ENCODE results near the gene CAMK2D. TPM values are rescaled to one million over a fixed set of nuclear protein-coding genes. Genes with fewer than 3 reads are reported as not detected.

The CAMK2D gene
- total and polyA plus RNA-seq, 4 experiments from 2014 or later = 15.5 to 36.4 (median 24.0) TPM

DNA sequence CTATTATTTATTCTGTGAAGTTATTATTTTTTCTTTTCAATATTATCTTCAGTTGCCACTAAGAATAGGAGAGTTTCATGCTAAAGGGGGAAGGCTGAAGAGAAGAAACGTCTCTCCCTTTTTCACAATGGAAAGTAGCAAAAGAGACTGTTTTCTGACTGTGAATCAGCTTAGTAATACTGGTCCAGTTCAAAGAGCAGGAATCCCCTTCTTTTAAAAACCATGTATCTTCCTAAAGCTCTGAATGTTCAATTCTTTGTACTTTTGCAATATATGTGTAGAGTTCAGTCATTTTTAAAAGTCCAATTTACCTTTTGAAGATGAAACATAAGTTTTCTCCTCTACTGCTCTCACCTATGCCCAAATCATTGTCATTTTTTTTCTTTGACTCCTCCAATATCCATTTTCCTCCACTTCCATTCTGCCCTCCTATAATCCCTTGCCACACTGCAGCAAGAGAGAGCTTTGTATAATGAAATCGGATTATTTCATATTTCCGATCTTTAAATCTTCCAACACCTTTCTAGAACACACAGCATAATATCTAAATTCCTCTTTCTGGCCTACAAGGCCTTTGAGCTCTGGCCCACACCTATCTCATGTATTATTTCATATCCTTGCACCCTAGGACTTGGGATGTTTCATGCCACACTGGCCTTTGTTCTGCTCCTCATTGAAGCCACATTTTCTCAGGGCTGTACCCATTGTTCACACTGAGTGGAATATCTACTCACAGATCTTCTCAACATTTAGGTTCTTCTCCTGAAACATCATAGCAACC, 195.3 kb downstream of the CAMK2D start:
- no peak overlapping the region for H3K27ac ChIP-seq (ENCODE audit: low read depth, low read length)
- Mint-ChIP-seq H3K4me3 (peak overlapping the region in 6 of 8 donors; percentile 1 to 62 (median 34)), H3K4me1 (peaks cover 36 to 53% (median 41%) of the 10 kb centered on the region in 4 donors), H3K9me3 (no peaks in the 10 kb centered on the region), H3K27me3 (no peaks in the 10 kb centered on the region), H3K27ac (no peak overlapping the region), H3K36me3 (no peaks in the 10 kb centered on the region)
- DNase-seq = no peak
- intact Hi-C loops (cut with micrococcal nuclease) = loop anchor here (5.0 kb wide), 1 partner anchor 196 kb away; the partner anchor contains the start of gene CAMK2D
- H3K4me3 ChIP-seq (ENCODE audit: low read length in 2 of 2) = no peak overlapping the region
- no peaks in the 10 kb centered on the region for H3K36me3 ChIP-seq (ENCODE audit: insufficient read depth, low read length)
- CTCF ChIA-PET (ENCODE audit: partially characterized antibody) = interaction anchor here (1.1 to 2.4 kb wide), 2 partner anchors 13 to 81 kb away, joined by 3 to 5 read pairs; no protein-coding TSS in a partner anchor
- H3K9me3 ChIP-seq (ENCODE audit: control insufficient read depth in 1 of 2, low read length in 2 of 2) = no peaks in the 10 kb centered on the region
- H3K4me1 ChIP-seq (ENCODE audit: insufficient read depth, low read length) = peaks cover 38% of the 10 kb centered on the region
- no peaks in the 10 kb centered on the region for H3K27me3 ChIP-seq (ENCODE audit: insufficient read depth, low read length)
- POLR2A ChIA-PET (ENCODE audit: partially characterized antibody) = no interaction called here

DNA sequence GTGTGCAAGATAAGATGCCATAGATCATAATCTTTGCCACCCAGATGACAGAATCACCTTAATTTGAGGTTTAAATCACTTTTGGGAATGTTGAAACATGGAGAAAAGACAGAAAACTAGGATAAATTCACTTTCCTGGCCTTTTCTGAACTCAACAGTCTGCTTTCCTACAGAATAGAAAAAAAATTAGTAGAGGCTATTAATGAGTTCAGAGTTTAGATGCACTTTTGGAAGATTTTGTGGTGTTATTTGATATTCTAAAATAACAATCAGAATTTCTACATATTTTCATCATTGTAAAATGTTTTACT, 195.9 kb downstream of the CAMK2D start:
- Histone ChIP-seq H3K4me1 (ENCODE audit: insufficient read depth, low read length) (peaks cover 38% of the 10 kb centered on the region), H3K4me3 (ENCODE audit: low read length in 2 of 2) (no peak overlapping the region), H3K27ac (ENCODE audit: low read depth, low read length) (no peak overlapping the region), H3K9me3 (ENCODE audit: control insufficient read depth in 1 of 2, low read length in 2 of 2) (no peaks in the 10 kb centered on the region), H3K36me3 (ENCODE audit: insufficient read depth, low read length) (no peaks in the 10 kb centered on the region), H3K27me3 (ENCODE audit: insufficient read depth, low read length) (no peaks in the 10 kb centered on the region)
- H3K36me3 Mint-ChIP-seq = no peaks in the 10 kb centered on the region
- intact Hi-C loops (cut with micrococcal nuclease) = loop anchor here (1.0 to 5.0 kb wide), 2 partner anchors 18 to 197 kb away; partner anchors contain the start of gene CAMK2D
- H3K27me3 Mint-ChIP-seq = no peaks in the 10 kb centered on the region
- no peaks in the 10 kb centered on the region for H3K9me3 Mint-ChIP-seq
- ChIA-PET CTCF (ENCODE audit: partially characterized antibody) (interaction anchor here (1.1 to 4.9 kb wide), 3 partner anchors 14 to 81 kb away, joined by 3 to 49 read pairs (median 5); no protein-coding TSS in a partner anchor), POLR2A (ENCODE audit: partially characterized antibody) (interaction anchor here (1.4 kb wide), 1 partner anchor 71 kb away, joined by 3 read pairs; no protein-coding TSS in a partner anchor)
- H3K27ac Mint-ChIP-seq = peak overlapping the region in 1 of 7 donors; percentile 81
- peak overlapping the region; percentile 26 to 88 (median 73) for H3K4me3 Mint-ChIP-seq
- no peak for DNase-seq
- peaks cover 36 to 52% (median 44%) of the 10 kb centered on the region in 4 donors for H3K4me1 Mint-ChIP-seq

DNA sequence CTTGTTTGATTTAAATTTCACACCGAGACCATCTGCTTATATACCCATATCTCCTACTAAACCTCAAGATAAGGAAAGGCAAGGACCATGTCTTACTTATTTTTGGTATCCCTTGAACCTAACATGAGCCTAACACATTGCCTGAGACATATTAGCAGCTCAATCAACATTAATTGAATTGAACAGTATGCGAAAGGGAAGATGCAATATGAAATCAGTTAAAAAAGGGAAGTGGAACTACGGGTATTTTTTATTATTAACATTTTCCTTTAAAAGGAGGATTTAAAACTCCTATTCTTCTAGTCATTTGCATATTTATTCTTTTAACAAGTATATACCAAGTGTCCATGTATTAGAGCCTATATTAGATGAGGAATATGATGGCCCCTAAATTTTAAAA, 197.0 kb downstream of the CAMK2D start:
- no peak overlapping the region for H3K4me3 ChIP-seq (ENCODE audit: low read length in 2 of 2)
- peak overlapping the region in 1 of 7 donors; percentile 59 for H3K27ac Mint-ChIP-seq
- peaks cover 33 to 52% (median 41%) of the 10 kb centered on the region in 4 donors for H3K4me1 Mint-ChIP-seq
- POLR2A ChIA-PET (ENCODE audit: partially characterized antibody) = interaction anchor here (1.1 to 1.9 kb wide), 3 partner anchors 17 to 73 kb away, joined by 3 to 10 read pairs (median 5); no protein-coding TSS in a partner anchor
- H3K27ac ChIP-seq (ENCODE audit: low read depth, low read length) = no peak overlapping the region
- peaks cover 38% of the 10 kb centered on the region for H3K4me1 ChIP-seq (ENCODE audit: insufficient read depth, low read length)
- DNase-seq = no peak
- no peaks in the 10 kb centered on the region for H3K36me3 ChIP-seq (ENCODE audit: insufficient read depth, low read length)
- CTCF ChIA-PET (ENCODE audit: partially characterized antibody) = interaction anchor here (0.9 to 4.9 kb wide), 3 partner anchors 13 to 16 kb away, joined by 3 to 49 read pairs (median 18); no protein-coding TSS in a partner anchor
- H3K27me3 Mint-ChIP-seq = no peaks in the 10 kb centered on the region
- H3K9me3 ChIP-seq (ENCODE audit: control insufficient read depth in 1 of 2, low read length in 2 of 2) = no peaks in the 10 kb centered on the region
- H3K36me3 Mint-ChIP-seq = no peaks in the 10 kb centered on the region
- intact Hi-C loops (cut with micrococcal nuclease) = no loop called here
- peak overlapping the region in 6 of 8 donors; percentile 58 to 88 (median 73) for H3K4me3 Mint-ChIP-seq
- H3K9me3 Mint-ChIP-seq = no peaks in the 10 kb centered on the region
- H3K27me3 ChIP-seq (ENCODE audit: insufficient read depth, low read length) = no peaks in the 10 kb centered on the region

DNA sequence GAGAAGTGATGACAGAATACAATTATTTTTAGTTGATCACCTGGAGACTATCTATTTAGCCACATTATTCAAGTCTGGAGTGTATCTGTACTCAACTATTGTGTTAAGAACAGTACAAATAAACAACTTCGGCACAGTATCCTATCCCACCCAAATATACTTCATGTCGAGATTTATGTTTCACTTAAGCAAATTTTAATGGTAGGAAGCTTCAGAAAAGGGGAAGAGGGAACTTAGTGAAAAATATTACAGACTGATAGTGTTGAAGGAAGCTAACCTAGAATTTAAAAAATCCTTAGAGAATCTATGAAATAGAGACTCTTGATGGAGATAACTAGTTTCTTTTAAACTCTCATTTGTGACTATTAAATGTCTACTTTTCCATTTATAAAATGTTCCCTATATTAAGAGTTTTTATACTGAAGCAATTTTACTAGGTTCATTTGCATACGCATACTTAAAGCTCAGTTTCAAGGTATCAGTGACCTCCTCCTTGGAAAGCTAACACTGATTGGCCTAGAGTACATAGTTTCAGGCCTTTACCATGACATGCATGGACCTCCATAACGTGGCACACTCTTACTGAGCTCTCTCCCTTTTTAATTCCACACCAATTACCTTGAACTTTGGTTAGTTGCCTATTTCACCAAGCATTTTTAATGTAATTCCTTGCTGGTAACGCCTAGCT, 197.7 kb downstream of the CAMK2D start:
- Mint-ChIP-seq H3K4me3 (peak overlapping the region in 3 of 8 donors; percentile 17 to 42 (median 22)), H3K4me1 (peaks cover 33 to 52% (median 39%) of the 10 kb centered on the region in 4 donors), H3K36me3 (no peaks in the 10 kb centered on the region), H3K27ac (peak overlapping the region in 1 of 7 donors; percentile 59), H3K9me3 (no peaks in the 10 kb centered on the region), H3K27me3 (no peaks in the 10 kb centered on the region)
- DNase-seq = no peak
- Histone ChIP-seq H3K27ac (ENCODE audit: low read depth, low read length) (no peak overlapping the region), H3K4me1 (ENCODE audit: insufficient read depth, low read length) (peaks cover 38% of the 10 kb centered on the region), H3K9me3 (ENCODE audit: control insufficient read depth in 1 of 2, low read length in 2 of 2) (no peaks in the 10 kb centered on the region), H3K4me3 (ENCODE audit: low read length in 2 of 2) (no peak overlapping the region), H3K27me3 (ENCODE audit: insufficient read depth, low read length) (no peaks in the 10 kb centered on the region), H3K36me3 (ENCODE audit: insufficient read depth, low read length) (no peaks in the 10 kb centered on the region)
- POLR2A ChIA-PET (ENCODE audit: partially characterized antibody) = interaction anchor here (1.1 to 1.9 kb wide), 3 partner anchors 16 to 74 kb away, joined by 3 to 10 read pairs (median 5); no protein-coding TSS in a partner anchor
- intact Hi-C loops (cut with micrococcal nuclease) = no loop called here
- CTCF ChIA-PET (ENCODE audit: partially characterized antibody) = interaction anchor here (0.9 to 4.9 kb wide), 4 partner anchors 12 to 168 kb away, joined by 3 to 49 read pairs (median 10); no protein-coding TSS in a partner anchor

DNA sequence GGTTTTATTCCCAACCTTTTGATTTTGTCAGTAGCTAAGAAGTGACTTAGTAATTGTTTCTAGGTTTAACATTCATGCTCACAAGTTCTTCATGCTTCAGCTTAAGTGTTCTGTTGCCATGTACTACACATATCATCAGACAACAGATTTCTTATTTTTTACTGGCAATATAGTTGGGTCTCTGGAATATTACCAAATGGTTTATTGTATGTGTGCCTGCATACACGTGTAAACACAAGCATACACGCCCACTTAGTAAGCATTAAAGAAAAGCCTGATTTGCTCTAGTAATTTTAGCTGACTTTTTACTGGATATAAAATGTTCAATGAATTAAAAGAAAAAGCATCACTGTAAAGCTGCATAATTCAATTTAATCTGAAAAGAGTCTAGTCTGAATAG, 199.8 kb downstream of the CAMK2D start:
- Mint-ChIP-seq H3K27ac (no peak overlapping the region), H3K9me3 (no peaks in the 10 kb centered on the region), H3K36me3 (no peaks in the 10 kb centered on the region), H3K27me3 (no peaks in the 10 kb centered on the region), H3K4me1 (peaks cover 28 to 47% (median 34%) of the 10 kb centered on the region in 4 donors), H3K4me3 (no peak overlapping the region)
- Histone ChIP-seq H3K4me3 (ENCODE audit: low read length in 2 of 2) (no peak overlapping the region), H3K27ac (ENCODE audit: low read depth, low read length) (no peak overlapping the region), H3K9me3 (ENCODE audit: control insufficient read depth in 1 of 2, low read length in 2 of 2) (no peaks in the 10 kb centered on the region), H3K4me1 (ENCODE audit: insufficient read depth, low read length) (peaks cover 36% of the 10 kb centered on the region), H3K36me3 (ENCODE audit: insufficient read depth, low read length) (no peaks in the 10 kb centered on the region), H3K27me3 (ENCODE audit: insufficient read depth, low read length) (no peaks in the 10 kb centered on the region)
- ChIA-PET CTCF (ENCODE audit: partially characterized antibody) (interaction anchor here (1.3 to 4.9 kb wide), 3 partner anchors 10 to 16 kb away, joined by 3 to 49 read pairs (median 18); no protein-coding TSS in a partner anchor), POLR2A (ENCODE audit: partially characterized antibody) (interaction anchor here (0.9 to 1.4 kb wide), 2 partner anchors 13 to 14 kb away, joined by 3 read pairs; no protein-coding TSS in a partner anchor)
- intact Hi-C loops (cut with micrococcal nuclease) = no loop called here
- no peak for DNase-seq

DNA sequence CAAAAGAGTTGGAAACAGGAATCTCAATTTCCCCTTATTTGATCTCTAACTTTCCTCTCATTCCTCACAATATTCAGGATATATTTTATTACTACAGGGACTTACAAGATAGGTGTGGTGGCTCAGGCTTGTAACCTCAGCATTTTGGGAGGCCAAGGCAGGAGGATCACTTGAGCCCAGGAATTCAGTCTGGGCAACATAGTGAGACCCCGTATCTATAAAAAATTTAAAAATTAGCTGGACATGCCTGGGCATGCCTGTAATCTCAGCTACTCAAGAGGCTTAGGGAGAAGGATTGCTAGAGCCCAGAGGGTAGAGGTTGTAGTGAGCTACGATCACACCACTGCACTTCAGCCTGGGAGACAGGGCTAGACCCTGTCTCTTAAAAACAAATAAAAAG, 200.4 kb downstream of the CAMK2D start:
- H3K4me3 Mint-ChIP-seq = no peak overlapping the region

More for the DNA sequence above, 200.4 kb downstream of the CAMK2D start:
- CTCF ChIA-PET (ENCODE audit: partially characterized antibody) = interaction anchor here (3.6 to 4.9 kb wide), 2 partner anchors 9 to 13 kb away, joined by 18 to 49 read pairs; no protein-coding TSS in a partner anchor
- no peak for DNase-seq
- Histone ChIP-seq H3K9me3 (ENCODE audit: control insufficient read depth in 1 of 2, low read length in 2 of 2) (no peaks in the 10 kb centered on the region), H3K27me3 (ENCODE audit: insufficient read depth, low read length) (no peaks in the 10 kb centered on the region), H3K27ac (ENCODE audit: low read depth, low read length) (no peak overlapping the region), H3K36me3 (ENCODE audit: insufficient read depth, low read length) (no peaks in the 10 kb centered on the region), H3K4me1 (ENCODE audit: insufficient read depth, low read length) (peaks cover 29% of the 10 kb centered on the region), H3K4me3 (ENCODE audit: low read length in 2 of 2) (no peak overlapping the region)
- intact Hi-C loops (cut with micrococcal nuclease) = no loop called here
- Mint-ChIP-seq H3K27ac (peak overlapping the region in 1 of 7 donors; percentile 32), H3K4me1 (peaks cover 21 to 41% (median 28%) of the 10 kb centered on the region in 4 donors), H3K27me3 (no peaks in the 10 kb centered on the region), H3K9me3 (no peaks in the 10 kb centered on the region), H3K36me3 (no peaks in the 10 kb centered on the region)
- POLR2A ChIA-PET (ENCODE audit: partially characterized antibody) = interaction anchor here (0.9 kb wide), 1 partner anchor 13 kb away, joined by 3 read pairs; no protein-coding TSS in a partner anchor

Data from CD4-positive, alpha-beta memory T cell (primary cell).